MCF 10A (cell line): ENCODE results near the gene WT1. TPM values are rescaled to one million over a fixed set of nuclear protein-coding genes. Genes with fewer than 3 reads are reported as not detected.

ENCODE experiments used
- BruUV-seq: library from RNA; stranded (reverse); fragments of 400-500 nt; replicated peaks from 2 replicates; lab custom pipeline; 2021; lab: Mats Ljungman, UMichigan
- CTCF ChIA-PET: fragments of 300-600 bp; sonication (Branson Sonifier 250); formaldehyde crosslinking; extraction: SDS; loops from one replicate; lab custom pipeline; 2021; ENCODE audit warnings: antibody characterized with exemption, inconsistent platforms; lab: Yijun Ruan, JAX
- POLR2A ChIA-PET: fragments of 300-600, 350-650 bp; sonication (Branson Sonifier 250); formaldehyde crosslinking; extraction: SDS; loops from one replicate; lab custom pipeline; 2020; ENCODE audit warnings: antibody characterized with exemption, inconsistent platforms; lab: Yijun Ruan, JAX
- DNase-seq: peaks from one replicate; pipeline ENCODE4 v3.0.0-alpha.2; 2018; ENCODE audit not compliant: unreplicated experiment
- H3K27ac Mint-ChIP-seq: one replicate; pipeline ENCODE4 v1.8.0; 2022; ENCODE audit warnings: mild to moderate bottlenecking, low read depth, mixed read lengths; ENCODE audit not compliant: unreplicated experiment
- H3K27me3 Mint-ChIP-seq: one replicate; pipeline ENCODE4 v1.8.0; 2022; ENCODE audit warnings: mixed read lengths; ENCODE audit not compliant: insufficient read depth, unreplicated experiment
- H3K36me3 Mint-ChIP-seq: one replicate; pipeline ENCODE4 v1.8.0; 2022; ENCODE audit warnings: mild to moderate bottlenecking, moderate library complexity, mixed read lengths; ENCODE audit not compliant: insufficient read depth, unreplicated experiment
- H3K4me1 Mint-ChIP-seq: one replicate; pipeline ENCODE4 v1.8.0; 2022; ENCODE audit warnings: mixed read lengths; ENCODE audit not compliant: insufficient read depth, unreplicated experiment
- H3K4me3 Mint-ChIP-seq: one replicate; pipeline ENCODE4 v1.8.0; 2022; ENCODE audit warnings: mild to moderate bottlenecking, moderate library complexity, mixed read lengths; ENCODE audit not compliant: unreplicated experiment
- H3K9me3 Mint-ChIP-seq: one replicate; pipeline ENCODE4 v1.8.0; 2022; ENCODE audit warnings: mixed read lengths; ENCODE audit not compliant: unreplicated experiment
- intact Hi-C: fragments of 100-400 bp; cut with micrococcal nuclease; formaldehyde crosslinking; loops from 2 replicates; pipeline ENCODE4 v1.14.1; 2022
- total RNA-seq: library from RNA; stranded (reverse); gene quantifications from 2 replicates; pipeline ENCODE4 v1.2.3, GENCODE V29; 2022
- TF ChIP-seq, protein P1 (sequence below): fragments of 200-600 bp; IDR thresholded peaks from one replicate; pipeline ENCODE4 v1.8.0; 2022; ENCODE audit warnings: antibody characterized with exemption, mild to moderate bottlenecking; ENCODE audit not compliant: unreplicated experiment

WT1 gene
- total RNA-seq, 1 experiment from 2014 or later = 0.61 TPM

DNA sequence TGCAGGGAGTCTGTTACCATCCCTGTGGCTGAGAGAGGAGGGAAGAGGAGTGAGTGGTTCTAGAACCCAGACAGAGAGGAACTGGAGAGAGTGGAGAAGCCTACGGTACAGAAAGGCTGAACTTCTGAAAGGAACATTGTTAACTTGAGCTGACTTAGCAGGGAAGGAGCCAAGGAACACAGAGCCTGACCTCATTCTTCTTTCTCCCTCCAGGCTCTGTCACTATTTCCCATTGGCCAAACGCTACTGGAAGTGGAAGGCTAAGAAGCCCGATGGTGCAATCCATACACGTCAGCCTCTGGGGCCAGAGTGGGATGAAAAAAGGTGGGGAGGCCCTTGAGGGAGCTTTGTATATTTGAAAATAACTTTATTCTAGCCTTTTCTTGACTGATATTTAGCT lies 16.5 kb upstream of the WT1 start:
- no peak overlapping the region for H3K4me3 Mint-ChIP-seq
- intact Hi-C loops = no loop called here
- H3K36me3 Mint-ChIP-seq = no peaks in the 10 kb centered on the region
- no peak overlapping the region for H3K27ac Mint-ChIP-seq
- no peaks in the 10 kb centered on the region for H3K9me3 Mint-ChIP-seq
- TF ChIP-seq, protein P1, sequence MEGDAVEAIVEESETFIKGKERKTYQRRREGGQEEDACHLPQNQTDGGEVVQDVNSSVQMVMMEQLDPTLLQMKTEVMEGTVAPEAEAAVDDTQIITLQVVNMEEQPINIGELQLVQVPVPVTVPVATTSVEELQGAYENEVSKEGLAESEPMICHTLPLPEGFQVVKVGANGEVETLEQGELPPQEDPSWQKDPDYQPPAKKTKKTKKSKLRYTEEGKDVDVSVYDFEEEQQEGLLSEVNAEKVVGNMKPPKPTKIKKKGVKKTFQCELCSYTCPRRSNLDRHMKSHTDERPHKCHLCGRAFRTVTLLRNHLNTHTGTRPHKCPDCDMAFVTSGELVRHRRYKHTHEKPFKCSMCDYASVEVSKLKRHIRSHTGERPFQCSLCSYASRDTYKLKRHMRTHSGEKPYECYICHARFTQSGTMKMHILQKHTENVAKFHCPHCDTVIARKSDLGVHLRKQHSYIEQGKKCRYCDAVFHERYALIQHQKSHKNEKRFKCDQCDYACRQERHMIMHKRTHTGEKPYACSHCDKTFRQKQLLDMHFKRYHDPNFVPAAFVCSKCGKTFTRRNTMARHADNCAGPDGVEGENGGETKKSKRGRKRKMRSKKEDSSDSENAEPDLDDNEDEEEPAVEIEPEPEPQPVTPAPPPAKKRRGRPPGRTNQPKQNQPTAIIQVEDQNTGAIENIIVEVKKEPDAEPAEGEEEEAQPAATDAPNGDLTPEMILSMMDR = no peak
- ChIA-PET CTCF (interaction anchor here (0.6 kb wide), 1 partner anchor 417 kb away, joined by 3 read pairs; no protein-coding TSS in a partner anchor), POLR2A (no interaction called here)
- H3K4me1 Mint-ChIP-seq = no peaks in the 10 kb centered on the region
- BruUV-seq = no TSS peak
- peaks cover 9% of the 10 kb centered on the region for H3K27me3 Mint-ChIP-seq
- DNase-seq = peak; percentile 27

DNA sequence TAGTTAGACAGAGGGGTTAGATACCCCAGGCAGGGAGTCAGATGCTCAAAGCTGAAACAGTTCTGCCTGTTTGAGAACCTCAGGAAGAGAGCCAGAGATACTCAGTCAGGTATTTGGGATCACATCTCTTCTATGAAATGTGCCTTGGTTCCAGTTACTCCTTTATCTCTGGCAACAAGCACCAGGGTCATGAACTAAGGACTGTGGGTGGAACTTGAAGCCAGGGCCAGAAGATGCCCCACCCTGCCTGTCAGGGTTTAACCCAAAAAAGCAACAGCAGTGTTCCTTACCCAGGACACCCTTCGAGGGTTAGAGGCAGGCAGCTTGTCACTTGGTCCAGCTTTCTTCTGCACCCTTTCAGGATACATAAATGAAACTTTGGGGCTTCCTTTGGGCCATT lies 15.0 kb upstream of the WT1 start:
- no TSS peak for BruUV-seq
- TF ChIP-seq, protein P1 = no peak
- no peaks in the 10 kb centered on the region for H3K36me3 Mint-ChIP-seq
- POLR2A ChIA-PET = no interaction called here
- no peaks in the 10 kb centered on the region for H3K9me3 Mint-ChIP-seq
- no peaks in the 10 kb centered on the region for H3K4me1 Mint-ChIP-seq
- no peak for DNase-seq
- no peak overlapping the region for H3K27ac Mint-ChIP-seq
- H3K27me3 Mint-ChIP-seq = peaks cover 9% of the 10 kb centered on the region
- H3K4me3 Mint-ChIP-seq = no peak overlapping the region
- intact Hi-C loops = no loop called here
- CTCF ChIA-PET = no interaction called here

DNA sequence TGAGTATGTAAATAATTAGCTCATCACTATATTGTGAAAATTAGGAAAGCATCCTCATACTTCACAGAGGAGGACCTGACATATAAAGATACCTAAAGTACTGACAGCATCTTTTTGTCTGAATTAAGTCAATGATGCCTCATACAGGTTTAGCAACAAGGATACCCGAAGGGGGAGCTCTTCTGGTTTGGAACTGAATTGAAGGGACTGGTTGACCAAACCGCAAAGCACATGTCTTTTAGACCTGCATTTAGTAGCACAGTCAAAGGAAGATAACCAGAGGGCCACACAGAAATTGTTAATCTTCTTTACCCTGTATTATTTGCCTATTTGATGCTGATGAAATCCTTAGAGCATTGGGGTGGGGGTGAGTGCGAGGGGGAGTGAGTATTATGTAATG lies 12.9 kb upstream of the WT1 start:
- Mint-ChIP-seq H3K36me3 (no peaks in the 10 kb centered on the region), H3K27me3 (peaks cover 9% of the 10 kb centered on the region), H3K4me3 (no peak overlapping the region), H3K9me3 (no peaks in the 10 kb centered on the region), H3K4me1 (no peaks in the 10 kb centered on the region), H3K27ac (no peak overlapping the region)
- ChIA-PET POLR2A (interaction anchor here (0.7 to 1.0 kb wide), 2 partner anchors 11 to 62 kb away, joined by 3 to 5 read pairs; no protein-coding TSS in a partner anchor), CTCF (interaction anchor here (0.7 kb wide), 1 partner anchor 31 kb away, joined by 4 read pairs; no protein-coding TSS in a partner anchor)
- TF ChIP-seq, protein P1 = no peak
- BruUV-seq = no TSS peak
- intact Hi-C loops = no loop called here
- peak; percentile 54 for DNase-seq

GRCh38 chr11:32447252-32447651 lies 11.9 kb upstream of the WT1 start:
- H3K4me1 Mint-ChIP-seq = no peaks in the 10 kb centered on the region
- ChIA-PET POLR2A (no interaction called here), CTCF (interaction anchor here (0.5 to 1.1 kb wide), 4 partner anchors 11 to 133 kb away, joined by 3 to 6 read pairs (median 3); no protein-coding TSS in a partner anchor)
- no TSS peak for BruUV-seq
- intact Hi-C loops = no loop called here
- no peaks in the 10 kb centered on the region for H3K36me3 Mint-ChIP-seq
- no peak overlapping the region for H3K4me3 Mint-ChIP-seq
- peaks cover 13% of the 10 kb centered on the region for H3K27me3 Mint-ChIP-seq
- no peaks in the 10 kb centered on the region for H3K9me3 Mint-ChIP-seq
- TF ChIP-seq, protein P1 = no peak
- H3K27ac Mint-ChIP-seq = no peak overlapping the region
- no peak for DNase-seq
